ENCODE results near the gene SLC16A10. TPM values are rescaled to one million over a fixed set of nuclear protein-coding genes. Genes with fewer than 3 reads are reported as not detected.
A peak's percentile ranks its signal among the peaks of the same experiment; 100 is the strongest.

Gene SLC16A10
- total RNA-seq, 5 donors from 2014 or later (not counting 1 experiment from before 2014, with no cell fraction given): 10.2 to 16.5 (median 14.3) TPM

- Mint-ChIP-seq H3K4me1 (peaks cover 23 to 29% (median 24%) of the 10 kb centered on the region in 3 donors), H3K4me3 (peak overlapping the region in 1 of 3 donors; percentile 21), H3K36me3 (peaks cover 4% of the 10 kb centered on the region), H3K27me3 (no peaks in the 10 kb centered on the region), H3K9me3 (no peaks in the 10 kb centered on the region), H3K27ac (no peak overlapping the region)
- ATAC-seq (replicated peaks in 1 of 4): peak in 3 of 4 experiments; percentile 50 to 64 (median 62)
- Histone ChIP-seq H3K9me3 (no peaks in the 10 kb centered on the region), H3K4me1 (ENCODE audit: control insufficient read depth in 1 of 2, extremely low read depth in 1 of 2, insufficient read depth in 2 of 2, low read length in 2 of 2) (peaks cover 7 to 21% of the 10 kb centered on the region in 2 experiments), H3K27ac (ENCODE audit: low read length) (no peak overlapping the region), H3K27me3 (replicated peaks in 1 of 2; ENCODE audit: control insufficient read depth in 2 of 2, extremely low read depth in 1 of 2, insufficient read depth in 2 of 2, low read length in 1 of 2) (no peaks in the 10 kb centered on the region), H3K36me3 (ENCODE audit: control insufficient read depth in 2 of 2, extremely low read depth in 1 of 2, insufficient read depth in 1 of 2, low read length in 1 of 2) (peaks cover 0 to 3% of the 10 kb centered on the region in 2 donors), H3K4me3 (ENCODE audit: control insufficient read depth in 1 of 2, extremely low read depth in 1 of 2, low read length in 1 of 2) (no peak overlapping the region)
- DNase-seq: peak in 1 of 35 experiments; percentile 10
- POLR2A ChIA-PET: no interaction called here
- CTCF ChIA-PET: interaction anchor here in 1 of 2 donors (1.0 kb wide), 1 partner anchor 114 kb away, joined by 3 read pairs; no protein-coding TSS in a partner anchor
- 80% methylated on average over 1 of the region's 3 CpGs for WGBS (ENCODE audit: insufficient coverage)
These were observed 86.6 kb downstream of the SLC16A10 start for GRCh38 chr6:111173946-111174345.

GRCh38 chr6:111175109-111175508 lies 87.8 kb downstream of the SLC16A10 start:
- peaks cover 23 to 28% (median 24%) of the 10 kb centered on the region in 3 donors for H3K4me1 Mint-ChIP-seq
- ChIA-PET CTCF (interaction anchor here in 1 of 2 donors (1.1 kb wide), 1 partner anchor 24 kb away, joined by 3 read pairs; no protein-coding TSS in a partner anchor), POLR2A (no interaction called here)
- Histone ChIP-seq H3K27ac (ENCODE audit: low read length) (no peak overlapping the region), H3K4me1 (ENCODE audit: control insufficient read depth in 1 of 2, extremely low read depth in 1 of 2, insufficient read depth in 2 of 2, low read length in 2 of 2) (peaks cover 7 to 21% of the 10 kb centered on the region in 2 experiments), H3K36me3 (ENCODE audit: control insufficient read depth in 2 of 2, extremely low read depth in 1 of 2, insufficient read depth in 1 of 2, low read length in 1 of 2) (peaks cover 0 to 3% of the 10 kb centered on the region in 2 donors), H3K27me3 (replicated peaks in 1 of 2; ENCODE audit: control insufficient read depth in 2 of 2, extremely low read depth in 1 of 2, insufficient read depth in 2 of 2, low read length in 1 of 2) (no peaks in the 10 kb centered on the region), H3K4me3 (ENCODE audit: control insufficient read depth in 1 of 2, extremely low read depth in 1 of 2, low read length in 1 of 2) (no peak overlapping the region), H3K9me3 (no peaks in the 10 kb centered on the region)
- no peaks in the 10 kb centered on the region for H3K9me3 Mint-ChIP-seq
- DNase-seq: no peak
- H3K27ac Mint-ChIP-seq: no peak overlapping the region
- H3K4me3 Mint-ChIP-seq: no peak overlapping the region
- no peak for ATAC-seq (replicated peaks in 1 of 4)
- peaks cover 9% of the 10 kb centered on the region for H3K36me3 Mint-ChIP-seq
- no CpG with 5 or more reads among the region's 2 CpGs for WGBS (ENCODE audit: insufficient coverage)
- no peaks in the 10 kb centered on the region for H3K27me3 Mint-ChIP-seq

- CTCF ChIA-PET: no interaction called here
- POLR2A ChIA-PET: interaction anchor here in 1 of 2 donors (0.6 kb wide), 1 partner anchor 30 kb away, joined by 5 read pairs; no protein-coding TSS in a partner anchor
- no peak for ATAC-seq (replicated peaks in 1 of 4)
- peaks cover 9% of the 10 kb centered on the region for H3K36me3 Mint-ChIP-seq
- no peaks in the 10 kb centered on the region for H3K27me3 ChIP-seq (replicated peaks in 1 of 2; ENCODE audit: control insufficient read depth in 2 of 2, extremely low read depth in 1 of 2, insufficient read depth in 2 of 2, low read length in 1 of 2)
- H3K9me3 ChIP-seq: no peaks in the 10 kb centered on the region
- H3K4me3 Mint-ChIP-seq: no peak overlapping the region
- no peak overlapping the region for H3K27ac ChIP-seq (ENCODE audit: low read length)
- H3K27ac Mint-ChIP-seq: no peak overlapping the region
- no peak for DNase-seq
- no peak overlapping the region for H3K4me3 ChIP-seq (ENCODE audit: control insufficient read depth in 1 of 2, extremely low read depth in 1 of 2, low read length in 1 of 2)
- WGBS (ENCODE audit: insufficient coverage): no CpG with 5 or more reads among the region's 2 CpGs
- H3K27me3 Mint-ChIP-seq: no peaks in the 10 kb centered on the region
- peaks cover 0 to 3% of the 10 kb centered on the region in 2 donors for H3K36me3 ChIP-seq (ENCODE audit: control insufficient read depth in 2 of 2, extremely low read depth in 1 of 2, insufficient read depth in 1 of 2, low read length in 1 of 2)
- H3K4me1 Mint-ChIP-seq: peaks cover 22 to 26% (median 23%) of the 10 kb centered on the region in 3 donors
- H3K4me1 ChIP-seq (ENCODE audit: control insufficient read depth in 1 of 2, extremely low read depth in 1 of 2, insufficient read depth in 2 of 2, low read length in 2 of 2): peaks cover 7 to 21% of the 10 kb centered on the region in 2 experiments
- no peaks in the 10 kb centered on the region for H3K9me3 Mint-ChIP-seq
These were observed 88.9 kb downstream of the SLC16A10 start for GRCh38 chr6:111176038-111176759.

- WGBS (ENCODE audit: insufficient coverage): no CpG with 5 or more reads among the region's 2 CpGs
These were observed 89.4 kb downstream of the SLC16A10 start for GRCh38 chr6:111176760-111177099.

GRCh38 chr6:111177131-111177530 lies 89.8 kb downstream of the SLC16A10 start:
- Histone ChIP-seq H3K4me3 (ENCODE audit: control insufficient read depth in 1 of 2, extremely low read depth in 1 of 2, low read length in 1 of 2) (no peak overlapping the region), H3K9me3 (no peaks in the 10 kb centered on the region), H3K27ac (ENCODE audit: low read length) (no peak overlapping the region), H3K4me1 (ENCODE audit: control insufficient read depth in 1 of 2, extremely low read depth in 1 of 2, insufficient read depth in 2 of 2, low read length in 2 of 2) (peaks cover 7 to 21% of the 10 kb centered on the region in 2 experiments), H3K36me3 (ENCODE audit: control insufficient read depth in 2 of 2, extremely low read depth in 1 of 2, insufficient read depth in 1 of 2, low read length in 1 of 2) (peaks cover 0 to 3% of the 10 kb centered on the region in 2 donors), H3K27me3 (replicated peaks in 1 of 2; ENCODE audit: control insufficient read depth in 2 of 2, extremely low read depth in 1 of 2, insufficient read depth in 2 of 2, low read length in 1 of 2) (no peaks in the 10 kb centered on the region)
- H3K9me3 Mint-ChIP-seq: no peaks in the 10 kb centered on the region
- no peak overlapping the region for H3K4me3 Mint-ChIP-seq
- WGBS (ENCODE audit: insufficient coverage): 100% methylated on average over 3 of the region's 6 CpGs
- peaks cover 20 to 23% (median 21%) of the 10 kb centered on the region in 3 donors for H3K4me1 Mint-ChIP-seq
- H3K27ac Mint-ChIP-seq: no peak overlapping the region
- peaks cover 9% of the 10 kb centered on the region for H3K36me3 Mint-ChIP-seq
- ChIA-PET POLR2A (no interaction called here), CTCF (no interaction called here)
- H3K27me3 Mint-ChIP-seq: no peaks in the 10 kb centered on the region
- no peak for ATAC-seq (replicated peaks in 1 of 4)
- DNase-seq: no peak

More at GRCh38 chr6:111176760-111177099, 89.4 kb downstream of the SLC16A10 start:
- peaks cover 7 to 21% of the 10 kb centered on the region in 2 experiments for H3K4me1 ChIP-seq (ENCODE audit: control insufficient read depth in 1 of 2, extremely low read depth in 1 of 2, insufficient read depth in 2 of 2, low read length in 2 of 2)
- H3K27ac Mint-ChIP-seq: no peak overlapping the region
- no peaks in the 10 kb centered on the region for H3K27me3 Mint-ChIP-seq
- no peaks in the 10 kb centered on the region for H3K27me3 ChIP-seq (replicated peaks in 1 of 2; ENCODE audit: control insufficient read depth in 2 of 2, extremely low read depth in 1 of 2, insufficient read depth in 2 of 2, low read length in 1 of 2)
- peaks cover 20 to 26% (median 23%) of the 10 kb centered on the region in 3 donors for H3K4me1 Mint-ChIP-seq
- ChIA-PET POLR2A (no interaction called here), CTCF (no interaction called here)
- H3K4me3 Mint-ChIP-seq: no peak overlapping the region
- H3K9me3 Mint-ChIP-seq: no peaks in the 10 kb centered on the region
- no peak for ATAC-seq (replicated peaks in 1 of 4)
- H3K36me3 ChIP-seq (ENCODE audit: control insufficient read depth in 2 of 2, extremely low read depth in 1 of 2, insufficient read depth in 1 of 2, low read length in 1 of 2): peaks cover 0 to 3% of the 10 kb centered on the region in 2 donors
- H3K36me3 Mint-ChIP-seq: peaks cover 9% of the 10 kb centered on the region
- H3K4me3 ChIP-seq (ENCODE audit: control insufficient read depth in 1 of 2, extremely low read depth in 1 of 2, low read length in 1 of 2): no peak overlapping the region
- no peak overlapping the region for H3K27ac ChIP-seq (ENCODE audit: low read length)
- no peak for DNase-seq
- H3K9me3 ChIP-seq: no peaks in the 10 kb centered on the region

- Histone ChIP-seq H3K27ac (ENCODE audit: low read length) (no peak overlapping the region), H3K27me3 (replicated peaks in 1 of 2; ENCODE audit: control insufficient read depth in 2 of 2, extremely low read depth in 1 of 2, insufficient read depth in 2 of 2, low read length in 1 of 2) (no peaks in the 10 kb centered on the region), H3K36me3 (ENCODE audit: control insufficient read depth in 2 of 2, extremely low read depth in 1 of 2, insufficient read depth in 1 of 2, low read length in 1 of 2) (no peaks in the 10 kb centered on the region), H3K4me3 (ENCODE audit: control insufficient read depth in 1 of 2, extremely low read depth in 1 of 2, low read length in 1 of 2) (no peak overlapping the region), H3K9me3 (no peaks in the 10 kb centered on the region), H3K4me1 (ENCODE audit: control insufficient read depth in 1 of 2, extremely low read depth in 1 of 2, insufficient read depth in 2 of 2, low read length in 2 of 2) (no peaks in the 10 kb centered on the region)
- 45% methylated on average over 2 of the region's 5 CpGs for WGBS (ENCODE audit: insufficient coverage)
- H3K9me3 Mint-ChIP-seq: no peaks in the 10 kb centered on the region
- H3K4me3 Mint-ChIP-seq: no peak overlapping the region
- DNase-seq (no peak), ATAC-seq (replicated peaks in 1 of 4) (no peak)
- POLR2A ChIA-PET: interaction anchor here in 1 of 2 donors (0.6 kb wide), 1 partner anchor 73 kb away, joined by 3 read pairs; no protein-coding TSS in a partner anchor
- no peaks in the 10 kb centered on the region for H3K27me3 Mint-ChIP-seq
- no peak overlapping the region for H3K27ac Mint-ChIP-seq
- no peaks in the 10 kb centered on the region for H3K4me1 Mint-ChIP-seq
- CTCF ChIA-PET: no interaction called here
- H3K36me3 Mint-ChIP-seq: peaks cover 9% of the 10 kb centered on the region
These were observed 96.6 kb downstream of the SLC16A10 start for GRCh38 chr6:111183702-111184517.

All from T-cell (primary cell).